GM12891 (cell line): Measurements from ENCODE around the gene SDHA.
"Not testable (repeated sequence)": the region's sequence is repeated elsewhere in the genome, so short reads cannot be mapped to it uniquely, and the experiment has no call there.

Experiments
- DNase-seq: peaks from one replicate; pipeline ENCODE4 v3.0.0; 2011; ENCODE audit warnings: low spot score; ENCODE audit not compliant: insufficient read length
- FAIRE-seq: peaks from 2 replicates; lab custom pipeline; 2011; peaks lifted over from hg19 to GRCh38; lab: Jason Lieb, UNC
- PAX5 ChIP-seq: IDR thresholded peaks from 2 replicates; pipeline ENCODE4 v1.6.1; 2011; ENCODE audit warnings: low read length, moderate library complexity, mild to moderate bottlenecking; ENCODE audit not compliant: insufficient read depth, severe bottlenecking
- POLR2A ChIP-seq: IDR thresholded peaks from 2 replicates; pipeline ENCODE4 v1.6.1; 2011; ENCODE audit warnings: low read depth, low read length, control low read depth
- POLR2AphosphoS5 ChIP-seq: IDR thresholded peaks from 2 replicates; pipeline ENCODE4 v1.6.1; 2011; ENCODE audit warnings: low read depth, low read length, control low read depth
- POU2F2 ChIP-seq: IDR thresholded peaks from 2 replicates; pipeline ENCODE4 v1.6.1; 2011; ENCODE audit warnings: low read depth, mild to moderate bottlenecking, control low read depth, low read length, moderate library complexity
- SPI1 ChIP-seq: IDR thresholded peaks from 2 replicates; pipeline ENCODE4 v1.6.1; 2011; ENCODE audit warnings: low read depth, low read length, control low read depth
- TAF1 ChIP-seq: IDR thresholded peaks from 2 replicates; pipeline ENCODE4 v1.6.1; 2011; ENCODE audit warnings: low read depth, low read length, control low read depth

Gene SDHA

DNA sequence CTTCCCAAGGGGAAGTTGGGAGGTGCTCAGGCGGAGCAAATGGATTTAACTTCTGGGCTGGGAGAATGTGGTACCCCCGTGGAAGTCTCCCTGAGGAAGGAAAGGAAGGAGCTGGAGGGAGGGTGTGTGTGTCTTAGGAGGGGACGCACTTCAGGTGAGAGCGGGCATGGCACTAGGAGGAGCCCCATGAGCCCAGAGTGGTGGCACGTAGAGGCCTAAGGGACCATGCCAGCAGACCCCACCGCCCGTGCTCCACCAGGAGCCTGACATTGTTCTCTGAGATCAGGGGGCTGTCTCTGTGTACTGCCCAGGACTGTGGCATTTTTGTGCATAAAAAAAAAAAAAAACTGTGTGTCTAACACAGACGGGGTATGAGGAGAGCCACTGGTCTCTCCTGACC lies 84.8 kb downstream of the SDHA start:
- FAIRE-seq (no peak), DNase-seq (no peak)
- no peak for TF ChIP-seq TAF1
- TF ChIP-seq POLR2AphosphoS5, result no peak
- no peak for TF ChIP-seq POLR2A
- no peak for TF ChIP-seq SPI1
- TF ChIP-seq POU2F2, result no peak
- TF ChIP-seq PAX5, result no peak

DNA sequence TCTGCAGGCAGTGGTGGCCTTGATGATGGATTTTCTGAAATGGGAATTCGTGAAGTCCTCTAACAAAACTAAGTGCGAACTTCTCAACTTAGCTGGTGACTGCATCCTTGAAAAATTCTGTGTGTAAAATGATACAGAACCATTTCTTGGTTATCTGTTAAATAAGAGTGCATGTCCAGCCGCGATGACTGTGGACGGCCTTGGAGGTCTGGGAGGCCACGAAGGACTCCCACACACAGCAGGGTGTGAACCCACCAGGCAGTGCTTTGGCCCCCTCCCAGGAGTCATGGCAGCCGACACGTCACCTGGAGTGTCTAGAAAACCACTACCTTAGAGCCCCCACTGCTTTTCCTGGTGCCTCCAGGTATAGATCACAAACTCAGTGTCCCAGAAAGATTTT lies 85.6 kb downstream of the SDHA start:
- not testable (repeated sequence) for FAIRE-seq, DNase-seq

DNA sequence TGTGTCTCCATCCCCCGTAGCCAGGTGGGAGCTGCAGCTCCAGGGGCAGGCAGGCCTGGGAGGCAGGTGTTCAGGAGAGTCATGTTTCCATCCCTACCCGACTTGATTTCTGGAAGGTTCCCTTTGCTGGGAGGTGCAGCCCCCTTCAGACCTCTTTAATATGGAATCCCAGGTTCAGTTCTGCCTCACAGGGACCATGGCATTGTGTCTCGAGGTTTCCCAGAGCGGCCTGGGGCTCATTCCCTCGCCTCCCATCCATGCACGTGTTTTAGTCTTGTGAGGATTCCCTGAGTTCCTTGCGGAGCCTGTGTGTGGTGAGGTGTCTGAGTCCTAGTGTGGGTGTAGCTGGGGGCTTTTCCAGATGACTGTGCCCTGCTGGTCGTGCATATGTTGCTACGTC lies 86.9 kb downstream of the SDHA start:
- no peak for FAIRE-seq
- TF ChIP-seq POU2F2 (no peak), TAF1 (no peak), SPI1 (no peak), POLR2A (no peak), PAX5 (no peak), POLR2AphosphoS5 (no peak)
- DNase-seq, result no peak

DNA sequence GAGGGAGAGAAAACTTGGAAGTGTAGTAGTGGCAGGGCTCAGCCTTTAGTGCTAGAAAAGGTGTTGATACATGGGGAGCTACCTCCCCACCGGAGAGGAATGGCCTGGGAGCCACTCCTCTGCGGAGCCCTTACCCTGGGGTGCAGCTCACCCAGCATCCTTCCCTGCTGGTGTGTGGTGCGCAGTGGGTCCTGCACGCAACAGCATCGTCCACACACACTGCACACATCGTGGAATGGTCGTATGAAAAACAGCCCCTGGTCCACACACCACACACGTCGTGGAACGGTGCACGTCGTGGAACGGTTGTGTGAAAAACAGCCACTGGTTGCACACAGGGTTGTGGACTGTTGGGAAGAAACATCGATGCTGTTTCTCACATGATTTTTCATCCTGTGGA lies 87.3 kb downstream of the SDHA start:
- DNase-seq (no peak), FAIRE-seq (no peak)
- no peak for TF ChIP-seq POU2F2
- TF ChIP-seq SPI1, result no peak

DNA sequence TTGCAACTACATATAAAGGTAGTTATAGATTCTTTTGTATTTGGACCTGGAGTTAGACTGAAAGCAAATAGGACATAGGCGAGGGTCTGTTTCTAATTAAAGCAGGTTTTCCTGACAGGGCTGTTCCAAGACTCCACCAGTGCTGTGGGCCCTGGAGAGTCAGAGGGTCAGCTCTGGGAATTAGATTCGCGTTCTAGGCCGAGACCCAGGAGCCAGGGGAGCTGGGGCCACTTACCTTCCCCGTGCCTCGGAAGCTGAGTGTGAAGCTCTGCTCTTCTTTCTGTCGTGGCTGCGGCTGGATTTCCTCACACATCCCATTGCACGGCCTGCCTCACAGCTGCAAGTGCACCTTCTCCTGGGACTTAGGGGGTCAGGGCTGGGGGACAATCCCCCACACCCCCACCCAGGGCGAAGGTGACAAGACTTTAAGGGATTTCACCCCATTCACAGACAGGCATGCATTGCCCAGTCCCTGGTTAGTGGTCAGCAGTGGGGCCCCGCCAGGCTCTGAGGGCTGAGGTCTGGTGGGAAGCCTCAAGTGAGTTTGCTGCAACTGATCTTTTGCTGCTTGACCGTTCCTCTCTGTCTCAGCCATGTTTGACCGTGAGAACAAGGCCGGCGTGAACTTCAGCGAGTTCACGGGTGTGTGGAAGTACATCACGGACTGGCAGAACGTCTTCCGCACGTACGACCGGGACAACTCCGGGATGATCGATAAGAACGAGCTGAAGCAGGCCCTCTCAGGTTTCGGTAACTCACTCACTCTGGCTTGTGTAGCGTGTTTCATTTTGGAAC lies 88.1 kb downstream of the SDHA start:
- TF ChIP-seq SPI1 (no peak), POU2F2 (no peak), PAX5 (no peak), TAF1 (no peak), POLR2A (no peak), POLR2AphosphoS5 (no peak)
- no peak for DNase-seq
- no peak for FAIRE-seq
